Upper lobe of right lung (tissue), 1 donor: ENCODE results near the gene SEPTIN11. TPM values are rescaled to one million over a fixed set of nuclear protein-coding genes. Genes with fewer than 3 reads are reported as not detected.
A peak's percentile ranks its signal among the peaks of the same experiment; 100 is the strongest.

Experiments
- ATAC-seq: fragments of 200-7000 bp; cut with Tn5 transposase; one replicate; pipeline ENCODE4 v1.9.1; 2020; ENCODE audit warnings: mild to moderate bottlenecking, moderate library complexity
- DNase-seq: peaks from one replicate; pipeline ENCODE4 v3.0.0-alpha.2; 2020
- H3K27ac ChIP-seq: fragments of 200-600 bp; one replicate; pipeline ENCODE4 v1.8.0; 2022
- H3K27me3 ChIP-seq: fragments of 200-600 bp; one replicate; pipeline ENCODE4 v1.8.0; 2022; ENCODE audit warnings: mild to moderate bottlenecking
- H3K36me3 ChIP-seq: fragments of 200-600 bp; one replicate; pipeline ENCODE4 v1.8.0; 2022
- H3K4me1 ChIP-seq: fragments of 200-600 bp; one replicate; pipeline ENCODE4 v1.8.0; 2022
- H3K4me3 ChIP-seq: fragments of 200-600 bp; one replicate; pipeline ENCODE4 v1.8.0; 2022; ENCODE audit warnings: mild to moderate bottlenecking
- H3K9me3 ChIP-seq: fragments of 200-600 bp; one replicate; pipeline ENCODE4 v1.8.0; 2022
- CTCF ChIP-seq: fragments of 200-600 bp; IDR thresholded peaks from one replicate; pipeline ENCODE4 v1.8.0; 2022; ENCODE audit warnings: antibody characterized with exemption
- intact Hi-C: fragments of 100-400 bp; cut with DNase I; formaldehyde crosslinking; loops from one replicate; pipeline ENCODE4 v1.11.0; 2022
- total RNA-seq: library from RNA; stranded (reverse); fragmentation: NEBNext Ultra II Directional; extraction: Animal tissue kit (Norgen Biotek cat#: 25700); gene quantifications from one replicate; pipeline ENCODE4 v1.2.1, GENCODE V29; 2021
- donor health status: DM: no; HTN: yes; CAD: no; lungs with severe emphysema.

The SEPTIN11 gene
- total RNA-seq, 1 donor from 2014 or later, result 112 TPM

DNA sequence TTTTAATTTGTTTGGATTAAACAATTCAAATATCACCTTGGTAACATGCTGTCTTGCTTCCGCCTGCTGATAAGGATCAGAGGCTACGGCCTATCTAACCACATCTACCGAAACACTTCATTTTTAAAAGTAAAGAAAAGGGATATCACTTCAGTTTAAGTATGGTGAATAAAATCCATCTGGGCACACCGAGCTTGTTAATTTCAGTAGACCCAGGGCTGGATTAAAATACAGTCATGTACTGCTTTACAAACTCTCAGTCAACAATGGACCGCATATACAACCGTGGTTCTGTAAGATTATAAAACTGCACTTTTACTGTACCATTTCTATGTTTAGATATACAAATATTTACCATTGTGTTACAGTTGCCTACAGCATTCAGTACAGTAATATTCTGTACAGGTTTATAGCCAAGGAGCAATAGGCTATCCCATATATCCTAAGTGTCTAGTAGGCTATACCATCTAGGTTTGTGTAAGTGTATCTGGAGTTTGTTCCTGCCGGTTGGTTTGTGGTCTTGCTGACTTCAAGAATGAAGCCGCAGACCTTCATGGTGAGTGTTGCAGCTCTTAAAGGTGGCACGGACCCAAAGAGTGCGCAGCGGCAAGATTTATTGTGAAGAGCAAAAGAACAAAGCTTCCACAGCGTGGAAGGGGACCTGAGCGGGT, 40.0 kb downstream of the SEPTIN11 start:
- Histone ChIP-seq H3K4me3 (no peak overlapping the region), H3K27me3 (no peaks in the 10 kb centered on the region), H3K4me1 (peaks cover 48% of the 10 kb centered on the region), H3K27ac (no peak overlapping the region), H3K9me3 (no peaks in the 10 kb centered on the region), H3K36me3 (no peaks in the 10 kb centered on the region)
- TF ChIP-seq CTCF, result no peak
- no peak for DNase-seq
- ATAC-seq, result no peak
- intact Hi-C loops, result no loop called here

GRCh38 chr4:76990288-76991080, 40.9 kb downstream of the SEPTIN11 start:
- no peak for TF ChIP-seq CTCF
- H3K4me1 ChIP-seq, result peaks cover 38% of the 10 kb centered on the region
- no peaks in the 10 kb centered on the region for H3K9me3 ChIP-seq
- H3K27ac ChIP-seq, result no peak overlapping the region
- no peaks in the 10 kb centered on the region for H3K27me3 ChIP-seq
- ATAC-seq, result no peak
- DNase-seq, result no peak
- H3K4me3 ChIP-seq, result no peak overlapping the region
- intact Hi-C loops, result no loop called here
- H3K36me3 ChIP-seq, result no peaks in the 10 kb centered on the region

GRCh38 chr4:76991161-76991660, 41.7 kb downstream of the SEPTIN11 start:
- Histone ChIP-seq H3K4me1 (peaks cover 31% of the 10 kb centered on the region), H3K27ac (no peak overlapping the region), H3K36me3 (no peaks in the 10 kb centered on the region), H3K9me3 (no peaks in the 10 kb centered on the region), H3K27me3 (no peaks in the 10 kb centered on the region), H3K4me3 (no peak overlapping the region)
- TF ChIP-seq CTCF, result no peak
- no peak for DNase-seq
- no peak for ATAC-seq
- intact Hi-C loops, result no loop called here

DNA sequence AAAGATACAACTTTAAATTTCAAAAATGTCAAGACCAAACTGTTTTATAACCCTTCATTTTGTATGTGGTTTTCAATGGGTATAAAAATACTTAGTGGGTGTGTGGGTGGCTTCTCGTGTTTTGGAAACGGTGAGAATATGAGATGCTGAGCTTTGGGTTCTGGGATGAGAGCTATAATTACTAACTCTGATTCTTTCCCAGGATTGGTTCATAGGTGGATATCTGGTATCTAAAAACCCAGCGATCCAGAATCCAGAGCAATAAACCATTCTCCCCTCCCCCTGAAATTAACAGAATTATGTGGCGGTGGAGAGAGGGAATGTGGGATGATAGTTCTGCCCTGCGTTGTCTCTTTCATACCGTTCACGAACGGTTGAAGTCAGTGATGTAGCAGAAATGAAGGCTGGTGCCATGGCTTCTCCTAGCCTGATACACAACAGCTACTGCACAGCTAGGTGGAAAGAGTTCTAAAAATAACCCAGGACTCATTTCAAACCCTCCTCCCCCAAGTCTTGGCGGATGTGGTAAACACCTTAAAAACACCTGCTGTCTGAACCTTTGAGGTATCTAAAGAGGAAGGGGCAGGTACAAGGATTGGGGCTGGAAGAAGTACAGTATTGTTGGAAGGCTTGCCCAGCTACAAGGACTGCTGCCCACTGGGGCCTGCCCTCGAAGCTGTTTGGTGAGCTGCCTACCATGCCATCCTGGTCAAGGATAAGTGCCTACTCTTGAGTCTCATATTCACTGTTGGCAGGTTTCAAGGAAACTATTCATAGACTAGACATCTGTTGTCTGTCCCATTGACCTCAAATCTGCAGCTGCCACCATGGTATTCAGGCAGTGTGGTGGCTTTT, 44.5 kb downstream of the SEPTIN11 start:
- ATAC-seq, result peak; percentile 52
- no peaks in the 10 kb centered on the region for H3K9me3 ChIP-seq
- no peak overlapping the region for H3K4me3 ChIP-seq
- H3K27ac ChIP-seq, result no peak overlapping the region
- no peak for TF ChIP-seq CTCF
- H3K27me3 ChIP-seq, result no peaks in the 10 kb centered on the region
- no peak for DNase-seq
- intact Hi-C loops, result no loop called here
- H3K4me1 ChIP-seq, result peaks cover 16% of the 10 kb centered on the region
- H3K36me3 ChIP-seq, result peaks cover 21% of the 10 kb centered on the region

GRCh38 chr4:76995776-76996175, 46.2 kb downstream of the SEPTIN11 start:
- Histone ChIP-seq H3K4me1 (peaks cover 9% of the 10 kb centered on the region), H3K27ac (no peak overlapping the region), H3K36me3 (peaks cover 31% of the 10 kb centered on the region), H3K9me3 (no peaks in the 10 kb centered on the region), H3K27me3 (no peaks in the 10 kb centered on the region), H3K4me3 (no peak overlapping the region)
- ATAC-seq (no peak), DNase-seq (no peak)
- intact Hi-C loops, result no loop called here
- TF ChIP-seq CTCF, result no peak
